ENCODE results near the gene ZBTB24. TPM values are rescaled to one million over a fixed set of nuclear protein-coding genes. Genes with fewer than 3 reads are reported as not detected.

Gene ZBTB24
- total RNA-seq, 2 experiments from 2014 or later, result 10.5 to 11.8 TPM

- intact Hi-C loops (cut with micrococcal nuclease), result no loop called here
- peak; percentile 69 for DNase-seq
Observed at GRCh38 chr6:109458774-109459531, 24.1 kb downstream of the ZBTB24 start.

GRCh38 chr6:109457562-109457996 lies 25.4 kb downstream of the ZBTB24 start:
- POLR2A ChIA-PET, result interaction anchor here (2.7 to 8.3 kb wide), 3 partner anchors 14 to 75 kb away, joined by 13 to 119 read pairs (median 39); partner anchors contain the start of genes CD164, PPIL6, SMPD2 and ZBTB24
- H3K27ac Mint-ChIP-seq, result peak overlapping the region; percentile 12

More at GRCh38 chr6:109458774-109459531, 24.1 kb downstream of the ZBTB24 start:
- peaks cover 32% of the 10 kb centered on the region for H3K36me3 Mint-ChIP-seq (ENCODE audit: low read depth)
- peak overlapping the region; percentile 74 for H3K27ac Mint-ChIP-seq
- ChIA-PET CTCF (interaction anchor here (1.2 to 2.2 kb wide), 3 partner anchors 10 to 77 kb away, joined by 4 to 7 read pairs (median 7); partner anchors contain the start of genes CD164, PPIL6 and SMPD2), POLR2A (interaction anchor here (0.7 to 8.3 kb wide), 5 partner anchors 10 to 77 kb away, joined by 3 to 119 read pairs (median 4); partner anchors contain the start of genes CD164, PPIL6 and SMPD2)
- peaks cover 70% of the 10 kb centered on the region for H3K4me1 Mint-ChIP-seq (ENCODE audit: low read depth)
- TF ChIP-seq, protein P1, sequence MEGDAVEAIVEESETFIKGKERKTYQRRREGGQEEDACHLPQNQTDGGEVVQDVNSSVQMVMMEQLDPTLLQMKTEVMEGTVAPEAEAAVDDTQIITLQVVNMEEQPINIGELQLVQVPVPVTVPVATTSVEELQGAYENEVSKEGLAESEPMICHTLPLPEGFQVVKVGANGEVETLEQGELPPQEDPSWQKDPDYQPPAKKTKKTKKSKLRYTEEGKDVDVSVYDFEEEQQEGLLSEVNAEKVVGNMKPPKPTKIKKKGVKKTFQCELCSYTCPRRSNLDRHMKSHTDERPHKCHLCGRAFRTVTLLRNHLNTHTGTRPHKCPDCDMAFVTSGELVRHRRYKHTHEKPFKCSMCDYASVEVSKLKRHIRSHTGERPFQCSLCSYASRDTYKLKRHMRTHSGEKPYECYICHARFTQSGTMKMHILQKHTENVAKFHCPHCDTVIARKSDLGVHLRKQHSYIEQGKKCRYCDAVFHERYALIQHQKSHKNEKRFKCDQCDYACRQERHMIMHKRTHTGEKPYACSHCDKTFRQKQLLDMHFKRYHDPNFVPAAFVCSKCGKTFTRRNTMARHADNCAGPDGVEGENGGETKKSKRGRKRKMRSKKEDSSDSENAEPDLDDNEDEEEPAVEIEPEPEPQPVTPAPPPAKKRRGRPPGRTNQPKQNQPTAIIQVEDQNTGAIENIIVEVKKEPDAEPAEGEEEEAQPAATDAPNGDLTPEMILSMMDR (IDR thresholded peaks at IDR 0.05), result no peak
- H3K27me3 Mint-ChIP-seq, result no peaks in the 10 kb centered on the region
- ATAC-seq, result peak; percentile 66
- no peak overlapping the region for H3K4me3 Mint-ChIP-seq
- H3K9me3 Mint-ChIP-seq, result peaks cover 3% of the 10 kb centered on the region

DNA sequence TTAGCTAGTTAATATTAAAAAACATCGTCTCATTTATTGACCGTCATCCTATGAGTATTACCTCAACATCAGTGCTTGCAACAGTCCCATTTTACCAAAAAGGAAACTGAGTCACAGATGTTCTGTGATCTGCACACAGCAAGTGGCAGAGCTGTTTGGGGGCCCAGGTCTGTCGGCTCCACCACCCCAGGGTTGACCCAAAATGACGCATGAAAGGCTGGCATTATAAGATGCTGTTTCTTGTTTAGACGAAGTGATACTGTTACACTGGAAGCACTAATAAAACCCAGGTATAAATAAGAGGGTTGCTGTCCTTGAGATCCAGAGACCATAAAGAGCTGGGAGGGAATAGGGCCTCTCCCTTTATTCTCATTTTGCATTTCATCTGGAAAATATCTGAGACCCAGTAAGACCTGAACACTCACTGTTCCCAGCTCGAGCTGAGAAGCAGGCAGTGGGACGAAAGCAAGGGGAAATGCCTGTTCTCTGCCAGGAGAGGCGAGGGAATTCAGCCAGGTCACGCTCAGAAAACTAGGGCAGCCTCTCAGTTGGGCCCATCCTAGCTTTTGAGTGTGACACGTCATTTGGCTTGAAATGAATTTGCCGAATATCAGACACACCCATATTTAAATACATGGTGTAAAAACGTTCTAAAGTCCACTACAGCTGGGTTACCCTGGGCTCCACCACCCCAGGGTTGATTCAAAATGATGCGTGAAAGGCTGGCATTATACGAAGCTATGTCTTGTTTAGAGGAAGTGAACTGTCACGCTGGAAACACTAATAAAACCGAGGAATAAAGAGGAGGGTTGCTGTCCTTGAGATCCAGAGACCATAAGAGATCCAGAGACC lies 26.1 kb downstream of the ZBTB24 start:
- DNase-seq, result no peak
- H3K27me3 Mint-ChIP-seq, result no peaks in the 10 kb centered on the region

More at GRCh38 chr6:109457562-109457996, 25.4 kb downstream of the ZBTB24 start:
- TF ChIP-seq, protein P1 (IDR thresholded peaks at IDR 0.05), result no peak
- CTCF ChIA-PET, result interaction anchor here (0.9 to 2.3 kb wide), 4 partner anchors 16 to 269 kb away, joined by 3 to 11 read pairs (median 6); partner anchors contain the start of genes CD164 and ZBTB24
- DNase-seq (no peak), ATAC-seq (no peak)
- intact Hi-C loops (cut with micrococcal nuclease), result no loop called here
- Mint-ChIP-seq H3K36me3 (ENCODE audit: low read depth) (peaks cover 24% of the 10 kb centered on the region), H3K4me3 (no peak overlapping the region), H3K27me3 (no peaks in the 10 kb centered on the region), H3K4me1 (ENCODE audit: low read depth) (peaks cover 76% of the 10 kb centered on the region), H3K9me3 (peaks cover 3% of the 10 kb centered on the region)

DNA sequence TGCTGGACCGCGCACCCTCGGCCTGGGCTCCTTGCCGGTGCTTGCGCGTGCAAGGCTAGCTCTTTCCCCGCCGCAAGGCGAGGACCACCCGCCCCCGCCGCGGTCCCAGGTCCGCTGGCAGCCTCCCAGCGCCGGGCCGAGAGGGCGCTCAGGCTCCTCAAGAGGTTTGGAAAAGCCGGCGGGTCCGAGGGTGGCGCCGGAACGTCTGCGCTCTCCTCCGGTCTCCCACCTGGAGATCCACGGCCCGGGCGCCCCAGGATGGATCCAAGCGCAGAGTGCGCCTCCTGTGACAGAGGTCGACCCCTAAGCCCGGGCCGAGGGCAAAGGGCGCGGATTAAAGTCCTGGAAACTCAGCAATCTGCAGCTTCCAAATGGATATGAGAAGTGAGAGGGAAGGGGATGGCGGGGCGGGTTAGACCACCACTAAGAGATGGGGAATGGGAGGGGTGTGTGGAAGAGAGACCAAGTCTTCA lies 26.9 kb downstream of the ZBTB24 start:
- H3K36me3 Mint-ChIP-seq (ENCODE audit: low read depth), result peaks cover 11% of the 10 kb centered on the region
- H3K9me3 Mint-ChIP-seq, result no peaks in the 10 kb centered on the region
- DNase-seq (no peak), ATAC-seq (no peak)
- TF ChIP-seq, protein P1 (IDR thresholded peaks at IDR 0.05), result peak; percentile 1
- no peaks in the 10 kb centered on the region for H3K27me3 Mint-ChIP-seq
- peaks cover 72% of the 10 kb centered on the region for H3K4me1 Mint-ChIP-seq (ENCODE audit: low read depth)
- H3K4me3 Mint-ChIP-seq, result peak overlapping the region; percentile 90
- H3K27ac Mint-ChIP-seq, result no peak overlapping the region
- intact Hi-C loops (cut with micrococcal nuclease), result no loop called here
- ChIA-PET POLR2A (interaction anchor here (0.9 to 8.3 kb wide), 8 partner anchors 8 to 83 kb away, joined by 3 to 119 read pairs (median 10); partner anchors contain the start of genes CD164, PPIL6, SMPD2 and ZBTB24), CTCF (interaction anchor here (0.7 to 2.3 kb wide), 12 partner anchors 9 to 267 kb away, joined by 3 to 11 read pairs (median 4); partner anchors contain the start of genes CD164, PPIL6, SMPD2 and ZBTB24)

More for the DNA sequence above, 26.1 kb downstream of the ZBTB24 start:
- ATAC-seq, result no peak
- peaks cover 2% of the 10 kb centered on the region for H3K9me3 Mint-ChIP-seq
- no peak overlapping the region for H3K4me3 Mint-ChIP-seq
- intact Hi-C loops (cut with micrococcal nuclease), result no loop called here
- ChIA-PET POLR2A (interaction anchor here (1.1 to 8.3 kb wide), 4 partner anchors 9 to 74 kb away, joined by 5 to 119 read pairs (median 26); partner anchors contain the start of genes CD164, PPIL6, SMPD2 and ZBTB24), CTCF (interaction anchor here (1.0 to 2.3 kb wide), 10 partner anchors 12 to 268 kb away, joined by 3 to 11 read pairs (median 6); partner anchors contain the start of genes CD164, PPIL6, SMPD2 and ZBTB24)
- TF ChIP-seq, protein P1 (IDR thresholded peaks at IDR 0.05), result no peak
- H3K36me3 Mint-ChIP-seq (ENCODE audit: low read depth), result peaks cover 17% of the 10 kb centered on the region
- H3K27ac Mint-ChIP-seq, result peak overlapping the region; percentile 12
- H3K4me1 Mint-ChIP-seq (ENCODE audit: low read depth), result peaks cover 73% of the 10 kb centered on the region
